AG09319 (cell line): ENCODE data around the gene F11.
"Not testable (repeated sequence)": the region's sequence is repeated elsewhere in the genome, so short reads cannot be mapped to it uniquely, and the experiment has no call there.

ENCODE experiments used
- DNase-seq: peaks from one replicate; pipeline ENCODE4 v3.0.0-alpha.2; 2010; ENCODE audit warnings: low read depth; ENCODE audit errors: extremely low read depth
- CTCF ChIP-seq: IDR thresholded peaks from 2 replicates; pipeline ENCODE4 v1.5.1; 2011; ENCODE audit warnings: low read depth, mild to moderate bottlenecking, inconsistent platforms, low read length, moderate library complexity

Gene F11

DNA sequence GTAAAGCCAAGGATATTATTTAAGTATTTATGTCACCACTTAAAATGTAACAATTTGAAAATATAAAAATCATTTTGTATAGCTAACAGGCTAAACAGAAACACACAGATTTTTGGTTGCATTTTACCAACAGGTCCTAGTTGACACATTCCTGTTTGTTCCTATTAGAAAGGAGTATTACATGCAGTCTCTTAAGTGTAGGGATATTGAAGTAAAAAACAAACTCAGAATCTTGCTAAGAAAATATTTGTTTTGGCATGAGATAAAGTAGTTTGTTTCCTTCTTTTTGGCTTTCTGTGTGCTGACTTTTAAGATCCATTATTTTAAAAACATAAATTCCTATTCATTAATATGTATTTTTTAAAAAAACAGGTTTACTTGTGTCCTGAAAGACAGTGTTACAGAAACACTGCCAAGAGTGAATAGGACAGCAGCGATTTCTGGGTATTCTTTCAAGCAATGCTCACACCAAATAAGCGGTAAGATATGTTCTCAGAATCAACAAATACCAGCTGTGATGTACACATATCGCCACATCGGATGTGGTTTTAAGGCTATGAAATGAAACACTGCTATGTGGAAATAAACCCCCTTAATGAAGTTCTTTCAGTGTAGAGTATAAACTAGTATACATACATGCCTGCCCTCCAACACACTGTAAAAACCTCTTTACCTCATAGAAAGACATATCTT lies 6.9 kb downstream of the F11 start:
- TF ChIP-seq CTCF, result no peak
- DNase-seq, result no peak

GRCh38 chr4:186273392-186273789 lies 7.4 kb downstream of the F11 start:
- not testable (repeated sequence) for DNase-seq

- no peak for DNase-seq
- no peak for TF ChIP-seq CTCF
Observed at GRCh38 chr4:186283311-186283710, 17.3 kb downstream of the F11 start.

DNA sequence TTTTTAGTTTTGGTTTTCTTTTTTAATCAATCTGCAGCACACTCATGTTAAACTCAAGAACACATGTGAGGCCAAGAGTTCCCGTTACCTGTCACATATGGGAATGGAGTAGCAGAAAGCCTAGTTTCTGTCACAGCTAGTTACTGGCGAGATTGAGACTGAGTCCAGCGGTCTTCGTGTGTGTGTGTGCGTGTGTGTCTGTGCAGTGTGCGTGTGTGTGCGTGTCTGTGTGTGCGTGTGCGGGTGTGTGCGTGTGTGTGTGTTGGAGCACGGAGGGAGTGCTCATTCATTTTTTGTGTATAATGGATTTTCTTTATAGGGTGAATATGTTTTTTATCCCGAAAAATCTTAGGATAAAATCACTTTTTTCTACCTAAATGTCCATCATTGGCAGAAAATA lies 19.2 kb downstream of the F11 start:
- no peak for DNase-seq
- TF ChIP-seq CTCF, result no peak

GRCh38 chr4:186286581-186286980 lies 20.6 kb downstream of the F11 start:
- TF ChIP-seq CTCF, result no peak

GRCh38 chr4:186291256-186291890 lies 25.4 kb downstream of the F11 start:
- DNase-seq, result no peak
- no peak for TF ChIP-seq CTCF

More at GRCh38 chr4:186286581-186286980, 20.6 kb downstream of the F11 start:
- DNase-seq, result no peak

DNA sequence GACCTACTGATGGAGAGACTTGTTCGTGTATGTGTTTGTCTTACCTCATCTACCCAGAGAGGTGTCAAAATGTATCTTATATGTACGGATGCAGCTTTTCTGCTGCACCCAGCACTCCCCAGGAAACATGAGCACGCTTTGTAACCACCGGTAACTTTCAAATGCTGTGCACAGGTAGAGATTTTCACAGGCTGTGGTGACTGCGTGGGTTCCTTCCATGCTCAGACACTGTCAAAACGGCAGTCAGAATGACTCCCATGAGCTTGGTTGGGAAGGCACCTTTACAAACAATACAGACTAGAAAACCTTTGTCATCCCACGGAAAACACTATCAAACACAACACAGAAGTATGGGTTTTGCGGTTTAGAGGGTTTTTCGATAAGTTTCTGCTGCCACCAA lies 28.2 kb downstream of the F11 start:
- DNase-seq, result no peak
- TF ChIP-seq CTCF, result no peak

GRCh38 chr4:186296481-186296880 lies 30.5 kb downstream of the F11 start:
- no peak for TF ChIP-seq CTCF
- DNase-seq, result no peak
